GM21528 (cell line): ENCODE results near the gene WFDC11.

ENCODE experiments used
- ATAC-seq: cut with Tn5 transposase; IDR thresholded peaks from one replicate; pipeline ENCODE4 v1.9.1; 2021; ENCODE audit warnings: mild to moderate bottlenecking, moderate library complexity; ENCODE audit not compliant: unreplicated experiment, low FRiP score

WFDC11 gene

DNA sequence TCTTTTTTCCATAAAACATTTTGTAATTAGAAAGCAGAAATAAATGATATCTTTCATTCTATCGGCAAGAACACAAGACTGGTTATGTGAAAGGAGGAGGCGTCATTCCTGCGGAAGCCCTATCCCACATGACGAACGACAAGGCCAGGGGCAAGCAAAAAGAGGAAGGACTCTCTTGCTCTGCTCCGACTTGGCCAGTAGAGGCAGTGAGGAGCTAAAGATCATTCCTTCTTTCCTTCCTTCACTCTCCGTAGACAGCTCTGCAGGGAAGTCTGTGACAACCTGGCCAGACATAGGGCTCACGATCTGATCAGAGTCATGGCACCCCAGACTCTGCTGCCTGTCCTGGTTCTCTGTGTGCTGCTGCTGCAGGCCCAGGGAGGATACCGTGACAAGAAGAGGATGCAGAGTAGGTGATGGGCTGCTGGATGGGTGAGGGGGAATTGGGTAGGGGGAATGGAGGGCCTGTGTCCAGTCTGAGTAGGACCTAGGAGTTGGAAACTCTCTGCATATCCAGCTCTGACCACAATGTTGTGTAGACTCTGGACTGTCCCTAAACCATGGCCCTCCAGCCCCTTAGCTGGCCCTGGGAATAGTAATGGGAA lies 40.4 kb downstream of the WFDC11 start, which contains the start of gene WFDC10A:
Gene WFDC10A, plus strand, starts transcription at position 244 of the 605 bp plus-strand sequence. Its CDS starts 75 bp downstream, at position 319.
- ATAC-seq = no peak

- ATAC-seq = no peak
Observed at GRCh38 chr20:45626540-45626939, 43.5 kb downstream of the WFDC11 start.

- ATAC-seq = no peak
Observed at GRCh38 chr20:45621593-45621992, 48.4 kb downstream of the WFDC11 start.

DNA sequence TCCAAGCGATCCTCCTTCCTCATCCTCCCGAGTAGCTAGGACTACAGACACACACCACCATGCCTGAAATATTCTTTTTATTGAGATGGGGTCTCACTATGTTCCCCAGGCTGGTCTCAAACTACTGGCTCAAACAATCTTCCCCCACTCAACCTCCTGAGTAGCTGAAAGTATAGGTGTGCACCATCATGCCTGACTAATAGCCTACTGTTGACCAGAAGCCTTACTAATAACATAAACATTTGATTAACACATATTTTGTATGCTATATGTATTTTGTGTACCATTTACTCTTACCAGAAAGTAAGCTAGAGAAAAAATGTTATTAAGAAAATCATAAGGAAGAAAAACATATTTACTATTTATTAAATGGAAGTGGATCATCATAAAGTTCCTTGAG lies 52.4 kb downstream of the WFDC11 start:
- ATAC-seq = no peak

DNA sequence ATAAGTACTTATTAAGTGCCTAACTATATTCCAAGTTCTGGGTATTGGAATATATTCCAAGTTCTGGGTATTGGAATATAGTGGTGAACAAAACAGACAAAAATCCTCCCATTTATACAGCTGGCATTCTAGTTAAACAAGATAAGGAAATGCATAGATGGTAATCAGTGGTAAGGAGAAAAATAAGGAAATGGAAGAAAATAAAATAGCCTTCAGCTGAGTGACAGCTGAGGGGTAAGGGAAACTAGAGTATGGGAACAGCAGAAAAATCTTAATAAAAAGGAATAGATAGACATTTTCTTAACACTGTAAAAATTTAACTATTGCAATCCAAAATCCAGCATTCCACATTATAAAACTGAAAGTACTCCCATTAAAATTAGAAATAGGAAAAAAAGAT lies 57.7 kb downstream of the WFDC11 start:
- no peak for ATAC-seq

DNA sequence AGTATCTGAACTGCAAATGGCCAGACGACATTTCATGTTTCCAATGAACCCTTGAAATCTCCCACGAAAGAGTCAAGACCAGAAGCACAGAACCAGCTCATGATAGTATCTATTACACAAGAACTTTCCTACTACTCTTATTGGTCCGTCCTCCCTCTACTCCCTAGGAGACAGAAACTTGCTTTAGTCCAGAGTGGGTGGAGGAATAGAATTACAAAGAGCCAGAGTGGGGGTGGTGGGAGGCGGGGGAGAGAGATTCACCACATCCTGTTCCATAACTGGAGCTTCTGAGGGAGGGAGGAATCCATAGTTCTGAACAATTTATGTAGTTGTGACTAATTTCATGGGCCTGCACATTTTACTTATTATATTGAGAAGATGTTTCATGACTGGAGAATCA lies 59.0 kb downstream of the WFDC11 start:
- no peak for ATAC-seq

DNA sequence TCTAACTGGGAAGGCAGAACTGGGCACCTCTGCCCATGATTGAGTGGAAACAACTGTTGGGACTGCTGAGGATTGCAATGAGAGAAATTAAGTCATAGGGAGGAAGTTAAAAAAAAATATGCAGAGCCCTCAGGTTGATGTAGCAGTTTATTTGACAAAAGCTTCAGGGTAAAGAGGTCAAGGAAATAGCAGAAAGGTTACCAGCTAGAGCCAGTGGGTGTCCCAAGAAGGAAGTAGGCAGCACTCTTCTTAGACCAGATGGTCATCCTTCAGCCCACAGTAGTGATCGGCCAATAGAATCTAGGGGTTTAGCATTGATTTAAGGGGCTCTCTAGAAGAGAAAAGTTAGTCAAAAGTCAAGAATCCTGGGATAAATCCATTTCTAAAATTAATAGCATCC lies 62.2 kb downstream of the WFDC11 start:
- no peak for ATAC-seq
